HCT116 (cell line): ENCODE results near the gene LTB. TPM values are rescaled to one million over a fixed set of nuclear protein-coding genes. Genes with fewer than 3 reads are reported as not detected.

Source experiments
- ATAC-seq: fragments of 200-7000 bp; cut with Tn5 transposase; 2 replicates; pipeline ENCODE4 v1.9.1; 2020; ENCODE audit warnings: mild to moderate bottlenecking, moderate library complexity
- BruUV-seq: library from RNA; stranded (reverse); fragments of 400-500 nt; replicated peaks from 2 replicates; lab custom pipeline; 2021; lab: Mats Ljungman, UMichigan
- CTCF ChIA-PET: fragments of 300-600 bp; sonication (Branson Sonifier 250); formaldehyde crosslinking; loops from one replicate; lab custom pipeline; 2021; ENCODE audit warnings: antibody characterized with exemption; lab: Charles Lee
- POLR2A ChIA-PET: fragments of 300-600, 350-600 bp; sonication (Branson Sonifier 250); formaldehyde crosslinking; loops from one replicate; lab custom pipeline; 2021; ENCODE audit warnings: antibody characterized with exemption; lab: Charles Lee
- RAD21 ChIA-PET, 2 experiments: fragments of 300-600 bp; sonication (Branson Sonifier 250); formaldehyde crosslinking; loops; one replicate each; lab custom pipeline; 2023; ENCODE audit warnings: low total read pairs in 2 of 2; ENCODE audit not compliant: uncharacterized antibody in 2 of 2, unreplicated experiment in 2 of 2, low non-redundant PET in 1 of 2; lab: Charles Lee
- DNase-seq: peaks from one replicate; pipeline ENCODE4 v3.0.0-alpha.2; 2010; ENCODE audit warnings: low read depth, low spot score
- H2AFZ ChIP-seq: fragments of 200-600 bp; shearing (Covaris generic), sonication (generic); 2 replicates; pipeline ENCODE4 v1.6.1; 2017; ENCODE audit warnings: low read depth, mixed run types, mixed read lengths, antibody characterized with exemption, low read length; ENCODE audit not compliant: poor library complexity, severe bottlenecking
- H3K27ac ChIP-seq: 2 replicates; pipeline ENCODE4 v1.5.1; 2012; ENCODE audit warnings: low read depth, low read length
- H3K27me3 ChIP-seq: fragments of 200-600 bp; sonication (generic); 2 replicates; pipeline ENCODE4 v1.6.1; 2016; ENCODE audit warnings: mixed run types, low read length, mixed read lengths; ENCODE audit not compliant: insufficient read depth
- H3K36me3 ChIP-seq, 2 experiments: fragments of 200-500 bp in 1 of 2; fragments of 200-600 bp in 1 of 2; sonication (Bioruptor generic) in 1 of 2; sonication (generic) in 1 of 2; 2 replicates each; pipeline versions ENCODE4 v1.5.1 to v1.6.1; 2014 to 2016; ENCODE audit warnings: low read length in 2 of 2, inconsistent platforms in 1 of 2, mixed read lengths in 1 of 2, mixed run types in 1 of 2; ENCODE audit not compliant: insufficient read depth in 2 of 2, control insufficient read depth in 1 of 2
- H3K4me1 ChIP-seq, 2 experiments: fragments of 200-600 bp in 1 of 2; sonication (generic) in 1 of 2; 2 replicates each; pipeline versions ENCODE4 v1.5.1 to v1.6.1; 2012 to 2017; ENCODE audit warnings: low read length in 2 of 2, inconsistent platforms in 1 of 2, mild to moderate bottlenecking in 1 of 2, mixed read lengths in 1 of 2, mixed run types in 1 of 2, moderate library complexity in 1 of 2; ENCODE audit not compliant: insufficient read depth in 2 of 2, control insufficient read depth in 1 of 2
- H3K4me2 ChIP-seq: fragments of 200-600 bp; sonication (generic); 2 replicates; pipeline ENCODE4 v1.6.1; 2017; ENCODE audit warnings: mixed run types, low read length, mixed read lengths
- H3K4me3 ChIP-seq, 2 experiments: fragments of 200-600 bp in 1 of 2; sonication (generic) in 1 of 2; replicated peaks in 1 of 2; 2 replicates each; pipeline ENCODE4 v1.5.1; 2011 to 2016; ENCODE audit warnings: low read length in 2 of 2, control low read depth in 1 of 2, low read depth in 1 of 2, mild to moderate bottlenecking in 1 of 2, mixed read lengths in 1 of 2, mixed run types in 1 of 2
- H3K79me2 ChIP-seq: fragments of 200-600 bp; sonication (generic); 2 replicates; pipeline ENCODE4 v1.6.1; 2017; ENCODE audit warnings: mild to moderate bottlenecking, mixed run types, low read length, moderate library complexity, mixed read lengths; ENCODE audit not compliant: insufficient read depth
- H3K9ac ChIP-seq: fragments of 200-600 bp; sonication (generic); 2 replicates; pipeline ENCODE4 v1.6.1; 2016; ENCODE audit warnings: low read length, mixed read lengths
- H3K9me2 ChIP-seq: fragments of 200-600 bp; sonication (generic), shearing (Covaris generic); 2 replicates; pipeline ENCODE4 v1.6.1; 2017; ENCODE audit warnings: mixed run types, mild to moderate bottlenecking, moderate library complexity; ENCODE audit not compliant: insufficient read depth
- H3K9me3 ChIP-seq, 2 experiments: fragments of 200-500 bp in 1 of 2; fragments of 200-600 bp in 1 of 2; sonication (Bioruptor generic) in 1 of 2; sonication (generic) in 1 of 2; 2 replicates each; pipeline ENCODE4 v1.6.1; 2014 to 2017; ENCODE audit warnings: low read length in 2 of 2, mixed read lengths in 2 of 2, inconsistent platforms in 1 of 2, low read depth in 1 of 2, mild to moderate bottlenecking in 1 of 2, mixed run types in 1 of 2, moderate library complexity in 1 of 2; ENCODE audit not compliant: control insufficient read depth in 1 of 2, insufficient read depth in 1 of 2
- H4K20me1 ChIP-seq: fragments of 200-600 bp; sonication (generic), shearing (Covaris generic); 2 replicates; pipeline ENCODE4 v1.6.1; 2017; ENCODE audit warnings: mixed run types, mild to moderate bottlenecking, moderate library complexity; ENCODE audit not compliant: insufficient read depth
- ATF3 ChIP-seq: IDR thresholded peaks from 2 replicates; pipeline ENCODE4 v1.6.1; 2012
- CBX3 ChIP-seq: IDR thresholded peaks from 2 replicates; pipeline ENCODE4 v1.6.1; 2012; ENCODE audit warnings: low read depth
- CEBPB ChIP-seq: IDR thresholded peaks from 2 replicates; pipeline ENCODE4 v1.6.1; 2012; ENCODE audit warnings: low read depth
- ELF1 ChIP-seq: IDR thresholded peaks from 2 replicates; pipeline ENCODE4 v1.6.1; 2012; ENCODE audit warnings: low read depth, borderline replicate concordance
- FOSL1 ChIP-seq: IDR thresholded peaks from 2 replicates; pipeline ENCODE4 v1.6.1; 2012; ENCODE audit warnings: low read depth
- POLR2A ChIP-seq: IDR thresholded peaks from 2 replicates; pipeline ENCODE4 v1.7.0; 2011; ENCODE audit warnings: borderline replicate concordance; ENCODE audit not compliant: insufficient read depth, insufficient read length; ENCODE audit errors: extremely low read depth
- POLR2AphosphoS5 ChIP-seq: IDR thresholded peaks from 2 replicates; pipeline ENCODE4 v1.6.1; 2011; ENCODE audit warnings: mild to moderate bottlenecking, low read depth, low read length, moderate library complexity
- REST ChIP-seq: IDR thresholded peaks from 2 replicates; pipeline ENCODE4 v1.6.1; 2012; ENCODE audit warnings: low read depth
- SIN3A ChIP-seq: IDR thresholded peaks from 2 replicates; pipeline ENCODE4 v1.6.1; 2012; ENCODE audit warnings: low read depth
- SRF ChIP-seq: IDR thresholded peaks from 2 replicates; pipeline ENCODE4 v1.6.1; 2012; ENCODE audit warnings: low read depth
- TCF7L2 ChIP-seq: IDR thresholded peaks from 2 replicates; pipeline ENCODE4 v1.7.0; 2011; ENCODE audit warnings: borderline replicate concordance, inconsistent platforms; ENCODE audit not compliant: insufficient read depth, insufficient read length; ENCODE audit errors: extremely low read depth
- ZNF274 ChIP-seq: fragments of 200-500 bp; sonication (Bioruptor generic); IDR thresholded peaks from 2 replicates; pipeline ENCODE4 v1.6.1; 2014; ENCODE audit warnings: mild to moderate bottlenecking, low read depth, low read length, inconsistent platforms
- intact Hi-C: fragments of 100-400 bp; cut with micrococcal nuclease; formaldehyde crosslinking; loops from 2 replicates; pipeline ENCODE4 v1.10.0; 2022
- total RNA-seq: library from RNA; stranded (reverse); gene quantifications from one replicate; pipeline ENCODE4 v1.2.1, GENCODE V29; 2021; ENCODE audit not compliant: unreplicated experiment
- TF ChIP-seq, protein P1 (sequence below): IDR thresholded peaks from 2 replicates; pipeline ENCODE4 v1.6.1; 2012
- TF ChIP-seq, protein P2 (sequence below), 3 experiments: fragments of 200-600 bp in 1 of 3; sonication (generic) in 1 of 3; IDR thresholded peaks in 2 of 3; conservative IDR thresholded peaks in 1 of 3; 2 replicates each; pipeline ENCODE4 v1.5.1; 2012 to 2017; ENCODE audit warnings: low read depth in 2 of 3, low read length in 2 of 3, antibody characterized with exemption in 1 of 3, borderline replicate concordance in 1 of 3, control low read depth in 1 of 3, mild to moderate bottlenecking in 1 of 3, mixed read lengths in 1 of 3, mixed run types in 1 of 3, moderate library complexity in 1 of 3; ENCODE audit not compliant: insufficient read depth in 1 of 3

LTB gene
- total RNA-seq, 1 experiment from 2014 or later = 0.64 TPM

- no peaks in the 10 kb centered on the region for H3K9me3 ChIP-seq
- POLR2A ChIA-PET = no interaction called here
- no peak for ATAC-seq
- DNase-seq = no peak
- H4K20me1 ChIP-seq = no peaks in the 10 kb centered on the region
- RAD21 ChIA-PET = no interaction called here
- H3K27ac ChIP-seq = no peak overlapping the region
- no peak overlapping the region for H3K4me2 ChIP-seq
- H3K36me3 ChIP-seq = no peaks in the 10 kb centered on the region
- no peak overlapping the region for H2AFZ ChIP-seq
- H3K27me3 ChIP-seq = no peaks in the 10 kb centered on the region
- TF ChIP-seq ELF1 (no peak), SIN3A (no peak), ATF3 (no peak), CEBPB (no peak), POLR2AphosphoS5 (no peak), SRF (no peak), FOSL1 (no peak), REST (no peak), CBX3 (no peak), TCF7L2 (no peak), POLR2A (no peak), ZNF274 (no peak)
- TF ChIP-seq, protein P1, sequence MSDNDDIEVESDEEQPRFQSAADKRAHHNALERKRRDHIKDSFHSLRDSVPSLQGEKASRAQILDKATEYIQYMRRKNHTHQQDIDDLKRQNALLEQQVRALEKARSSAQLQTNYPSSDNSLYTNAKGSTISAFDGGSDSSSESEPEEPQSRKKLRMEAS = no peak
- TF ChIP-seq, protein P2, sequence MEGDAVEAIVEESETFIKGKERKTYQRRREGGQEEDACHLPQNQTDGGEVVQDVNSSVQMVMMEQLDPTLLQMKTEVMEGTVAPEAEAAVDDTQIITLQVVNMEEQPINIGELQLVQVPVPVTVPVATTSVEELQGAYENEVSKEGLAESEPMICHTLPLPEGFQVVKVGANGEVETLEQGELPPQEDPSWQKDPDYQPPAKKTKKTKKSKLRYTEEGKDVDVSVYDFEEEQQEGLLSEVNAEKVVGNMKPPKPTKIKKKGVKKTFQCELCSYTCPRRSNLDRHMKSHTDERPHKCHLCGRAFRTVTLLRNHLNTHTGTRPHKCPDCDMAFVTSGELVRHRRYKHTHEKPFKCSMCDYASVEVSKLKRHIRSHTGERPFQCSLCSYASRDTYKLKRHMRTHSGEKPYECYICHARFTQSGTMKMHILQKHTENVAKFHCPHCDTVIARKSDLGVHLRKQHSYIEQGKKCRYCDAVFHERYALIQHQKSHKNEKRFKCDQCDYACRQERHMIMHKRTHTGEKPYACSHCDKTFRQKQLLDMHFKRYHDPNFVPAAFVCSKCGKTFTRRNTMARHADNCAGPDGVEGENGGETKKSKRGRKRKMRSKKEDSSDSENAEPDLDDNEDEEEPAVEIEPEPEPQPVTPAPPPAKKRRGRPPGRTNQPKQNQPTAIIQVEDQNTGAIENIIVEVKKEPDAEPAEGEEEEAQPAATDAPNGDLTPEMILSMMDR (IDR thresholded peaks at IDR 0.05 in 2 of 3, conservative IDR thresholded peaks at IDR 0.05 in 1 of 3; ENCODE audit: borderline replicate concordance in 1 of 3, insufficient read depth in 1 of 3, low read depth in 2 of 3, low read length in 2 of 3) = no peak
- TF ChIP-seq, all 23 proteins: peak for 0
- CTCF ChIA-PET = interaction anchor here (1.1 kb wide), 1 partner anchor 12 kb away, joined by 6 read pairs; no protein-coding TSS in a partner anchor
- Histone ChIP-seq H3K9me2 (no peaks in the 10 kb centered on the region), H3K79me2 (no peaks in the 10 kb centered on the region), H3K4me3 (no peak overlapping the region), H3K9ac (no peak overlapping the region), H3K4me1 (no peaks in the 10 kb centered on the region)
- no TSS peak for BruUV-seq
- intact Hi-C loops = no loop called here
These were observed 28.7 kb upstream of the LTB start for GRCh38 chr6:31610968-31611367.
